ENCODE measurements around the gene AGER.

Gene AGER

GRCh38 chr6:32132110-32132509 is 51.9 kb downstream of the AGER start:
- no peaks in the 10 kb centered on the region for H3K27me3 Mint-ChIP-seq
- DNase-seq = no peak
- H3K9me3 Mint-ChIP-seq = no peaks in the 10 kb centered on the region
- H3K4me3 Mint-ChIP-seq = no peak overlapping the region
- H3K27ac Mint-ChIP-seq = no peak overlapping the region
- H3K4me1 Mint-ChIP-seq = peaks cover 31% of the 10 kb centered on the region
- ATAC-seq = no peak

- Mint-ChIP-seq H3K4me1 (peaks cover 37% of the 10 kb centered on the region), H3K27ac (no peak overlapping the region), H3K9me3 (no peaks in the 10 kb centered on the region), H3K27me3 (no peaks in the 10 kb centered on the region), H3K4me3 (peak overlapping the region in 1 of 2 donors; percentile 60)
- DNase-seq = no peak
- no peak for ATAC-seq
These were observed 52.6 kb downstream of the AGER start for GRCh38 chr6:32131439-32131948.

Data from stimulated activated naive CD8-positive, alpha-beta T cell treated with anti-CD3 and anti-CD28 coated beads, Interleukin-15, amount 100 ng/mL, for 72 hours (primary cell).